ENCODE data around the gene CASKIN2.
"Not testable (repeated sequence)": the region's sequence is repeated elsewhere in the genome, so short reads cannot be mapped to it uniquely, and the experiment has no call there.

Gene CASKIN2

DNA sequence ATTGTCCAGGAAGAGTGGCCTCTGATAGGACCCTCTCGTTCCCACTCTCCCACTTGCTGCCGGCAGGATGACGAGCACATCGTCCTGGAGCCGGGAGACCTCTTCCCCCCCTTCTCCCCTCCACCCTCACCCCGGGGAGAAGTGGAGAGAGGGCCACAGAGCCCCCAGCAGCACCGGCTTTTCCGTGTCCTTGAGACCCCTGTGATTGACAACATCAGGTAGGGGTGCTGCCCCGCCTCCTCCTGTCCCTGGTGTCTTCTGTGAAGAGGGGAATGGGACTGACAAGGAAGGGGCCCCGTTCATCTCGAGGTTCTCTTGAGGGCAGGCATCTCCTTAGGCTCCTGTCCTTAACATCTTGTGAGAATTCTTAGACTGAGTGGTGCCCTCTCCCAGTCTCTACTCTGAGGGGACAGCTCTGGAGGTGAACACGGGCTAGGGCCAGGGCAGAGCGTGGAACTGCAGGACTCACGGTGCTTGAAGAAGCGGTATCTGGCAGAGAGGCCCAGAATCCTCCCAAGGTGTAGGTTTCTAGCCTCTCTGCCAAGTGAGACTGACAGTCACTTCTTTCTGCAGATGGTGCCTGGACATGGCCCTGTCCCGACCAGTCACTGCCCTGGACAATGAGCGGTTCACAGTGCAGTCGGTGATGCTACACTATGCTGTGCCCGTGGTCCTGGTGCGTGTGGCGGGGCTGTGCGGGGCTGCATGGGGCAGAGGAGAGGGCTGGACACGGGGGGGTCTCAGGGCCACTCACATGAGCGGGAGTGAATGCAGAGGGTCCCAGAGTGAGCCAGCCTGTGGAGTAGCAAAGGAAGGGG is 26.4 kb downstream of the CASKIN2 start:
- no peak for DNase-seq

DNA sequence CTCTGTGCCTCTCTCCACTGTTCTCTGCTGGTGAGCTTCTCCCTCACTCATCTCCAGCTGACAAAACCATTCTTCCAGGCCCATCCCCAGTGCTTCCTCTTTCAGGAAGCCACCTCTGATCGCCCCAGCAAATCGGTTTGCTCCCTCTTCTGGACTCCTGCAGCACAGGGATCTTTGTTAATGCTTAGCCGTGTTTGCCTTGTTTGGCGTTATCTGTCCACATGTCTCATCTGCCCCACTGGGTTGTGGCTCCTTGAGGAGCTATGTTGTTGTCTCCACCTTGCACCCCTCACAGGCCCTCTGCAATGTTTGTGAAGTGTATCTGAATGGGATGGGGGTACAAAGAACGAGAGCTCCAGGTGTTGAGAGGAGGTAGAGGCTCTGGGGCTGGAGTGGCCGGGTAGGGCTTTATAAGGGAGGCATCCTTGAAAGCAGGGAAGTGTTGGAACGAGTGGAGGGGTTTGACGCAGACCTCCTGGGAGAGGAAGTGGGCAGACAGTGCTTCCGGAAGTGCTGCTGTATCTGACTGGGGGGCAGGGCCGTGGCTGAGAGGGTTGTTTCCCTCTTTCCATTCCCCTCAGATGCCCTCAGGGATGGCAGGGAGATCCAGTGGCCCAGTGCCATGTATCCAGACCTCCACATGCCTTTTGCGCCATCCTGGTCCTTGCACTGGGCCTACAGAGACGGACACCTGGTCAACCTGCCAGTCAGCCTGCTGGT is 27.8 kb downstream of the CASKIN2 start:
- no peak for DNase-seq

DNA sequence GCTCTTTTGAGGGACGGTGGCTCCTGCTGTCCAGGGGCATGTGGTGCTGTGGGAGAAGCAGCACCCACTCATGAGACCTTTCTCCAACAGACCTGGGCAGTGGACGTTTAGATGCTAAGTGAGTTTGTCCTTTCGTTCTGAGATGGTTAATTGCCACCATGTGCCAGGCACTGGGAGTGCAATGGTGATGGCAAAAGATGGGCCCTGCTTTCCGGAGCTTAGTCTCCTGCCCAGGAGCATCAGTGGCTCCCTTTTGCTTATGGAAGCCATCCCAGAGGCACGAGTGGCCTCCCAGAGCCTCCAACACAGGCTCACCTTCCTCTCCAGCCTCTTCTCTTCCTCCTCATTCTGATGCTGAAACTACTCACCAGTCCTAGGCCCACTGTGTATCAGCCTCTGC is 28.4 kb downstream of the CASKIN2 start:
- no peak for DNase-seq

- no peak for DNase-seq
Observed at GRCh38 chr17:75486151-75486550, 29.2 kb downstream of the CASKIN2 start.

DNA sequence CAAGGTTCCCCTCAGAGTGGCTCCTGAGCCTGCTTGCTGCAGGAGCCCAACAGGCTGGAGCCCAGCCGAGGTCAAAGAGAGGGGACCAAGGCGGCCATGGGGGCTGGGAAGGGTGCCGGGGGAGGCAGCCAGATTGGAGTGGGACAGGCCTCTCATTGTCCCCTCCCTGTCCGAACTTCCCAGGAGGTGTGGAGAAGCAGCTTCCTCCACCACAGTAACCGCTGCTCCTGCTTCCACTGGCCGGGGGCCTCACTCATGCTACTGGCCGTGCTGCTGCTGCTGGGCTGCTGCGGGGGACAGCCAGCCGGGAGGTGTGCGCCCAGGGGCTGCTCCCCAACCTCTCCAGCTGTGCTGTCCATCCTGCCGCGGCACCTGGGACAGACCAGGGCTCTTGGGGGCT is 29.6 kb downstream of the CASKIN2 start:
- no peak for DNase-seq

DNA sequence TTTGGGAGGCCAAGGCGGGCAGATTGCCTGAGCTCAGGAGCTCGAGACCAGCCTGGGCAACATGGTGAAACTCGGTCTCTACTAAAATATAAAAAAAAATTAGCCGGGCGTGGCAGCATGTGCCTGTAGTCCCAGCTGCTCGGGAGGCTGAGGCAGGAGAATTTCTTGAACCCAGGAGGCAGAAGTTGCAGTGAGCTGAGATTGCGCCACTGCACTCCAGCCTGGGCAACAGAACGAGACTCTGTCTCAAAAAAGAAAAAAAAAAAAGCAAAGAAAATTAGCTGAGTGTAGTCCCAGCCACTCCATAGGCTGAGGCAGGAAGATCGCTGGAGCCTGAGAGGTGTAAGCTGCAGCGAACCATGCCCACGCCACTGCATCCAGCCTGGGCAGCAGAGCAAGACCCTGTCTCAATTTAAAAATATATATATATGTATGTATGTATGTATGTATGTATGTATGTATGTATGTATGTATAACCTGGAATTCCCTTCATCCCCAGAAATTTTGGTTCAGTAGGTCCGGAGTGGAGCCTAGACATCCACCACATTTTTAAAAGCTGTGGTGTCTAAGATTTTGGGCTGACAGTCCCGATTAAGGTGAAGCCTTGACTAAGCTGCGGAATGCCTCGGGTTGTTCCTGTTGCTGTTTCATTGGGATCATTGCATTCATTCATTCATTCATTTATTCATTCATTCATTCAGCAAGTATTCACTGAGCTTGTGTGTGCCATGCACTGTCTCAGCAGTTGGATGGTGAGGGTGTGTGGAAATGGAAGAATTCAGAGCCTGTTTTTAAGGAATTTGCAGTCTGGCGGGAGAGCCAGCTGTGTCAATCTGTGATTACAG is 33.0 kb downstream of the CASKIN2 start:
- DNase-seq, result no peak

GRCh38 chr17:75481194-75482068 is 33.9 kb downstream of the CASKIN2 start:
- DNase-seq, result no peak

DNA sequence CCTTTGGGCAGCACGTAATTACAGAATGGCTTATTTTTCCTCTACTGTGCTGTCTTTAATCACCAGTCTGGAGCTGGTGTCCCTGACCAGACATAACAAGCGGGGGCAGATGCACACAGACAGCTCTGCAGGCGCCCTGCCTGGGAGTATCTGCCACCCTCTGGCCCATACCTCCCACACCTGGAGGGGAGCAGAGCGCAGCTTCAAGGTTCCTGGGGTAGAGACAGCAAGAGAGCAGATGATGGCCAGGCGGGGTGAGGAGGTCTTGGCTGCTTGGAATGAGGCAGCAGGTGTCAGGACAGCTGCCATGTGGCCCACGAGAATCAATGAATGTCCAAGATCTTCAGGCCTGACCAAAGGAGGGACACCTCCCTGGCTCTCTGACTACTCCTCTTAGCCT is 35.1 kb downstream of the CASKIN2 start:
- DNase-seq, result no peak

DNA sequence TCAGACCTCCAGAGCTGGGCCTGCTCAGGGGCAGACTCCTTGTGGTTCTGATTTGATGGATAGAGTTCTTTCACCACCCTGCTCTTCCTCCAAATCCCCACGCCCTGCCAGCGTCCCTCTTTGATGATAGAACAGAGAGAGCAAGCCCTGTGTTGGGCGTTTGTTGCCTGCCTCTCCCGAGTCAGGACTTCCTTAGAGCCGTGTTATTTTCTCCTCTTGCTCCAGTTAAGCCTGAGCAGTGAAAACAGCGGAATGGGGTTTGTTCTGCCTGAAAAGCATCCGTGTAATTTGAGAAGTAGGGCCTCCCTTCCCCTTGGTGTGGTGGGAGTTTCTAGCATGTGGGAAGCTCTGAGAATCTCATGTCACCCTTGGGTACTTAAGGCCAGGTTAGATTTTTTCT is 36.8 kb downstream of the CASKIN2 start:
- DNase-seq, result no peak

DNA sequence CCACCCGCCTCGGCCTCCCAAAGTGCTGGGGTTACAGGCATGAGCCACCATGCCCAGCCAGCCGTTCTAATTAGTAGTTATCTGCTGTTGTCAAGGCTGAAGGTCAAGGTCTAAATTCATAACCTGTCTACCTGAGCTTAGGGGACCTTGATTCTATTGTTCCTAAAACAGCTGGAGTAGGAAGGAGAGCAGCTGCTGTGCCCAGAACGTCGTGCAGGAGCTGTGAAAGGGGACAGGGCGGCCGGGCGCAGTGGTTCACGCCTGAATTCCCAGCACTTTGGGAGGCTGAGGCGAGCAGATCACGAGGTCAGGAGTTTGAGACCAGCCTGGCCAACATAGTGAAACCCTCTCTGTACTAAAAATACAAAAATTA is 37.9 kb downstream of the CASKIN2 start:
- not testable (repeated sequence) for DNase-seq

- no peak for DNase-seq
Observed at GRCh38 chr17:75476752-75477489, 38.4 kb downstream of the CASKIN2 start.

- DNase-seq, result no peak
Observed at GRCh38 chr17:75476271-75476671, 39.1 kb downstream of the CASKIN2 start.

- no peak for DNase-seq
Observed at GRCh38 chr17:75475851-75476250, 39.5 kb downstream of the CASKIN2 start.

DNA sequence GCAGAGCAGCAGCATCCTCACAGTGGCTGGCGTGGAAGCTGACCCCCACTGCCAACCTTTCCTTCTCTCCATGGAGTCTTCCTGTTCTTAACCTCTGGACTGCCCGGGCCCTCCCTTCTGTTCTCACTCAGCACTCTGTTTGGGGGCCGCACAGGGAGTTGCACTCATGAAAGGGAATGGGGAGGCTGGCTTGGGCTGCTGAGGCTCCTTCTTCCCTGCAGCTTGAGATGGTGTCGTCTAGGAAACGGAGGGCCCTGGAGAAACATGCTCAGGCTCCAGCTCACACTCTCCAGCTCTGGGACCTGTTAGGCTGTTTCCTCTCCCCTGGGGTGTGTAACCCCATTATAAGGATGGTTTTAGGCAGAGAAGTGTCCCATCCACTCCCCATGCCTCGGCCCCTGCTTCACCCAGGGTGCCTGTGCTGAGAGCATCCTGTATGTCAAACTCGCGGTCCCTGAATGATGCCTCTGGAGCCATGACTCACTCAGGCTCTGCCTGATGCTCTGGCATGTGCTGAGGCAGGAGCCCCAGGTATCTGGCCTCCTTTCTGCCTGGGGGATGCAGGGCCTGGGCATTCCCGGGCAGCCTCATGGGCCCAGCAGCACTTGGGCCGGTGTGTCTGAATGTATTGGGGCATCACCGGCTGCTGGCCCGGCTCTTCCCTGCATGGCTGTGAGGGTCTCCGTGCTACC is 40.0 kb downstream of the CASKIN2 start:
- DNase-seq, result no peak

GRCh38 chr17:75474736-75475135 is 40.6 kb downstream of the CASKIN2 start:
- no peak for DNase-seq

DNA sequence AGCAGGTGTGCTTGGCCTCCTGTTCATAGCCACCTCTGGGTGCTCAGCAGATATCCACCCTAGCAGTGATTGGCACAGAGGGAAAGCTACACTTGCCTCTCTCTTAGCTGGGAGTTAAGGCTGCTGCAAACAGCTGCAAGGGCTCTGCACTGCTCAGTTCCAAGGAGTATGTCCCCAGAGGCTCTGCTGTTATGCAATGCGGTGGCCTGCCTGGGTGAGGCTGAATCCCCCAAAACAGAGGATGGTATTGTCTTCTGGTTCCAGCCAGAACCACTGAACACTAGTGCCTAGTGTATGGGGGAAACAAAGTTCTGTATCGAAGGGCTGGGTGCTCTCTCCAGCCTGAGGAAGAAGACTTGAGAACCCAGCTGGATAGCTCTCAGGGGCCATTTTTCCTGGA is 42.1 kb downstream of the CASKIN2 start:
- no peak for DNase-seq

GRCh38 chr17:75472119-75472518 is 43.2 kb downstream of the CASKIN2 start:
- no peak for DNase-seq

DNA sequence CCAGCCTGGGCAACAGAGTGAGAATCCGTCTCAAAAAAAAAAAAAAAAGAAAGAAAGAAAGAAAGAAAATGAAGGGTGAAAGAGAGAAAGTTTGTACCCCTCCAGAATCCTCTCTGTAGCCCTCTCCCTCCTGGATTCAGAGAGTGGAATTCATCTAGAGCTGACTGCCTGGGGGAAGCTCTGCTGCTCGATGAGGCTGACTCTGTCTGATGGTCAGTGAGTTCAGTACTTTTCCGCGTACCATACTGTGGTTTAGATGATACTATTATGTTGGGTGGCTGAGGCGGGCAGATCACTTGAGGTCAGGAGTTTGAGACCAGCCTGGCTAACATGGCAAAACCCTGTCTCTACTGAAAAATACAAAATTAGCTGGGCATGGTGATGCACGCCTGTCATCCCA is 44.1 kb downstream of the CASKIN2 start:
- no peak for DNase-seq

- no peak for DNase-seq
Observed at GRCh38 chr17:75468779-75469373, 46.5 kb downstream of the CASKIN2 start.

DNA sequence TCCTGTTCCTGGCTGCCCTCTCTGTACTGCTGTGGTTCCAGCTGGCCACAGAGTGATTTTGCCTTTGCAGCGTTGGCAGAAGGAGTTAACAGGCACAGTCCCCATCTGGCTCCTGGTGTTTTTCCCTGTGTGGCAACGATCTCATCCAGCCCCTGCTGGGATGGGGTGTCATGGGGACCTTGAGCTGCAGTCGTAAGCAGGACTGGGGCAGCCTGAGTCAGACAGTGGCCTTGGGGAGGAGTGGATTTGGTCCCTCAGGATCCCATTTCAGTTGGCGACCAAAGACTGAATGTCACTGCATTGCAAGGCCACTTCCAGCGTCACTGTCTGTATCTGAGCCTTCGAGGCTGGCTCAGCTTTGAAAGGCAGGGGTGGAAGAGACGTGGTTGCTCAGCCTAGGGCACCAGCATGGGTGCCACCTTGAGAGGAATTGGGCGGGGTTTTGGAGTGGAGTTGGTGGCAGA is 47.0 kb downstream of the CASKIN2 start:
- no peak for DNase-seq

DNA sequence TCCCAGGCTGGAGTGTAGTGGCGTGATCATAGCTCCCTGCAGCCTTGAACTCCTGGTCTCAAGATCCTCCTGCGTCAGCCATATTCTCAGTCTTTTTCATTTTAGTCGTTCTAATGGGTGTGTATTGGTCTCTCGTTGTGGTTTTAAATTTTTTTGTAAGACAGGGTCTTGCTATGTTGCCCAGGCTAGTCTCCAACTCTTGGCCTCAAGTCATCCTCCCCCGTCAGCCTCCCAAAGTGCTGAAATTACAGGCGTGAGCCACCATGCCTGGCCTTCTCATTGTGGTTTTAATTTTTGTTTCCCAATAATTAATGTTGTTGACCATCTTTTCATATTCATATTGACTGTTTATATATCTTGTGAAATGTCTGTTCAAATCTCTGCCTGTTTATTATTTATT is 50.3 kb downstream of the CASKIN2 start:
- no peak for DNase-seq

Data from HCEC 1CT (cell line).